Heart left ventricle (tissue), 16 donors: ENCODE data around the gene GGACT. TPM values are rescaled to one million over a fixed set of nuclear protein-coding genes. Genes with fewer than 3 reads are reported as not detected.

Source experiments
- ATAC-seq, 4 donors: fragments of 200-7000 bp; cut with Tn5 transposase; one replicate each; pipeline ENCODE4 v1.9.1; 2020 to 2022; ENCODE audit warnings: moderate library complexity in 4 of 4, mild to moderate bottlenecking in 3 of 4, moderate number of reproducible peaks in 1 of 4
- DNase-seq, 5 donors: peaks; one replicate each; pipeline ENCODE4 v3.0.0-alpha.2; 2020
- H3K27ac ChIP-seq, 12 donors: fragments of 200-600 bp; sonication (generic) in 4 of 12; one replicate each; pipeline versions ENCODE4 v1.5.0 to v1.8.0; 2016 to 2022; ENCODE audit warnings: mild to moderate bottlenecking in 2 of 12
- H3K27me3 ChIP-seq, 9 donors: fragments of 200-600 bp; sonication (generic) in 2 of 9; one replicate each; pipeline versions ENCODE4 v1.5.1 to v1.8.0; 2016 to 2022; ENCODE audit warnings: mild to moderate bottlenecking in 3 of 9
- H3K36me3 ChIP-seq, 9 donors: fragments of 200-600 bp; sonication (generic) in 2 of 9; one replicate each; pipeline versions ENCODE4 v1.5.0 to v1.8.0; 2018 to 2022; ENCODE audit warnings: mild to moderate bottlenecking in 2 of 9
- H3K4me1 ChIP-seq, 12 donors: fragments of 200-600 bp; sonication (generic) in 4 of 12; one replicate each; pipeline versions ENCODE4 v1.5.0 to v1.8.0; 2016 to 2022; ENCODE audit warnings: mild to moderate bottlenecking in 3 of 12
- H3K4me3 ChIP-seq, 12 donors: fragments of 200-600 bp; sonication (generic) in 4 of 12; one replicate each; pipeline versions ENCODE4 v1.5.0 to v1.8.0; 2017 to 2022; ENCODE audit warnings: mild to moderate bottlenecking in 9 of 12, moderate library complexity in 4 of 12
- H3K9me3 ChIP-seq, 12 donors: fragments of 200-600 bp; sonication (generic) in 4 of 12; one replicate each; pipeline versions ENCODE4 v1.5.0 to v1.8.0; 2016 to 2022; ENCODE audit warnings: mild to moderate bottlenecking in 1 of 12
- POLR2A ChIP-seq, 2 donors: fragments of 450-650 bp; IDR thresholded peaks; one replicate each; pipeline ENCODE4 v1.6.1; 2017; ENCODE audit warnings: antibody characterized with exemption in 2 of 2, mild to moderate bottlenecking in 2 of 2, moderate library complexity in 2 of 2
- WGBS, 4 donors: extraction: QIAGEN DNeasy Blood & Tissue Kit in 2 of 4; methylation state at CpG; one replicate each; pipeline versions ENCODE4 v1.1.5 to v1.1.7; 2013 to 2018; 5-methylcytosine and 5-hydroxymethylcytosine counted together
- intact Hi-C, 10 donors: fragments of 100-400 bp; cut with DNase I; formaldehyde crosslinking; loops; one replicate each; pipeline versions ENCODE4 v1.11.1 to v1.14.2; 2022
- polyA plus RNA-seq, 2 donors: library from polyadenylated mRNA; stranded (reverse); fragments of 200-250 nt; gene quantifications; one replicate each; pipeline ENCODE4 v1.2.3, GENCODE V29; 2013
- total RNA-seq, 9 donors: library from RNA; depleted of rRNA in 2 of 9; stranded (reverse); fragments of >200 nt in 2 of 9; fragmentation: NEBNext Ultra II Directional in 3 of 9; extraction: Animal tissue kit (Norgen Biotek cat#: 25700) in 3 of 9; gene quantifications; one replicate each; pipeline versions ENCODE4 v1.1.0 to v1.2.4, GENCODE V29; 2016 to 2023
- TF ChIP-seq, protein P1 (sequence below), 12 donors: fragments of 200-600 bp; sonication (generic) in 4 of 12; IDR thresholded peaks; one replicate each; pipeline versions ENCODE4 v1.5.0 to v1.8.0; 2018 to 2022; ENCODE audit warnings: antibody characterized with exemption in 12 of 12, mild to moderate bottlenecking in 5 of 12
- donor health status: ischemic (EF 13 %, LVEDD 7.1; RV severe dilation, severe dysfunction).
- donor health status: healthy with polysubstance abuse.
- donor health status: DM: no; HTN: yes; CAD: no.
- donor health status: DM: no; HTN: no; CAD: no.
- donor health status: ischemic (EF 25% LVEDD 6.9; RV normal size, moderate dysfunction).
- donor health status: ischemic (EF 25% LVEDD 5.7; RV mildly dilated, moderate dysfunction).
- donor health status: healthy.
- donor health status: DM: yes; HTN: yes; CAD: no.
- donor health status: ischemic (EF 35%, LVEDD 5.7; RV mildly dilated, moderate dysfunction).
- donor health status: nonischemic (EF 11% LVEDD 7.7; RV severe dilation, severe dysfunction).
- donor health status: DM: yes; HTN: yes; CAD: no.
- donor health status: PGD.
- donor health status: ischemic (EF 29% LVEDD 5.4; RV normal size, mild dysfunction).
- donor health status: nonischemic (EF 23%, LVEDD 6.1; RV moderate dilation, normal function).

The GGACT gene
- total and polyA plus RNA-seq, 11 donors, result 0.34 to 3.9 (median 1.3) TPM

DNA sequence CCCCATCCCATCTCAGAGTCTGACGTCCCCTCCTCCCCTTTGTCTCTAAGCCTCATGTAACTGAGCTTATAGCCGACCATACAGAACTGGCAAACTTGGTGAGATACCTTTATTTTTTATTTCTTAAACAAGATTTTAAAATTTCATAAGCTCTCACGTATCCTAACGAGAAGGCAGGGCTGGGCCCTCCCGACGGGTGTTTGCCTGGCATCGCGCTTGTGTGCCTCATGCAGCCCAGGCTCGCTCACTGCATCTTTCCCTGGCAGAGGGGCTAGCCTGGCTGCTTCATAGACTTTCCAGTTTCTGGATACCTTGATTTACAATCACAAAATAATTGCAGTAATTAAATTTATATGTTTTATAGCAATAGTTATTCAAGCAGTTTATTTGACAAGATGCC lies 69.0 kb downstream of the GGACT start:
- DNase-seq (no peak), ATAC-seq (no peak)
- Histone ChIP-seq H3K27ac (no peak overlapping the region), H3K36me3 (peaks cover 0 to 12% (median 0%) of the 10 kb centered on the region in 9 donors), H3K9me3 (no peaks in the 10 kb centered on the region), H3K4me1 (peaks cover 0 to 3% (median 0%) of the 10 kb centered on the region in 12 donors), H3K27me3 (no peaks in the 10 kb centered on the region), H3K4me3 (no peak overlapping the region)
- intact Hi-C loops, result loop anchor here in 5 of 10 donors (5.0 to 10.0 kb wide), 3 partner anchors 275 to 602 kb away; no protein-coding TSS in a partner anchor
- WGBS, 4 donors, result 96 to 99% (median 97%) methylated on average over 9 of the region's 9 CpGs
- no peak for TF ChIP-seq POLR2A (IDR thresholded peaks at IDR 0.05)
- TF ChIP-seq, protein P1, sequence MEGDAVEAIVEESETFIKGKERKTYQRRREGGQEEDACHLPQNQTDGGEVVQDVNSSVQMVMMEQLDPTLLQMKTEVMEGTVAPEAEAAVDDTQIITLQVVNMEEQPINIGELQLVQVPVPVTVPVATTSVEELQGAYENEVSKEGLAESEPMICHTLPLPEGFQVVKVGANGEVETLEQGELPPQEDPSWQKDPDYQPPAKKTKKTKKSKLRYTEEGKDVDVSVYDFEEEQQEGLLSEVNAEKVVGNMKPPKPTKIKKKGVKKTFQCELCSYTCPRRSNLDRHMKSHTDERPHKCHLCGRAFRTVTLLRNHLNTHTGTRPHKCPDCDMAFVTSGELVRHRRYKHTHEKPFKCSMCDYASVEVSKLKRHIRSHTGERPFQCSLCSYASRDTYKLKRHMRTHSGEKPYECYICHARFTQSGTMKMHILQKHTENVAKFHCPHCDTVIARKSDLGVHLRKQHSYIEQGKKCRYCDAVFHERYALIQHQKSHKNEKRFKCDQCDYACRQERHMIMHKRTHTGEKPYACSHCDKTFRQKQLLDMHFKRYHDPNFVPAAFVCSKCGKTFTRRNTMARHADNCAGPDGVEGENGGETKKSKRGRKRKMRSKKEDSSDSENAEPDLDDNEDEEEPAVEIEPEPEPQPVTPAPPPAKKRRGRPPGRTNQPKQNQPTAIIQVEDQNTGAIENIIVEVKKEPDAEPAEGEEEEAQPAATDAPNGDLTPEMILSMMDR (IDR thresholded peaks at IDR 0.05), result no peak

DNA sequence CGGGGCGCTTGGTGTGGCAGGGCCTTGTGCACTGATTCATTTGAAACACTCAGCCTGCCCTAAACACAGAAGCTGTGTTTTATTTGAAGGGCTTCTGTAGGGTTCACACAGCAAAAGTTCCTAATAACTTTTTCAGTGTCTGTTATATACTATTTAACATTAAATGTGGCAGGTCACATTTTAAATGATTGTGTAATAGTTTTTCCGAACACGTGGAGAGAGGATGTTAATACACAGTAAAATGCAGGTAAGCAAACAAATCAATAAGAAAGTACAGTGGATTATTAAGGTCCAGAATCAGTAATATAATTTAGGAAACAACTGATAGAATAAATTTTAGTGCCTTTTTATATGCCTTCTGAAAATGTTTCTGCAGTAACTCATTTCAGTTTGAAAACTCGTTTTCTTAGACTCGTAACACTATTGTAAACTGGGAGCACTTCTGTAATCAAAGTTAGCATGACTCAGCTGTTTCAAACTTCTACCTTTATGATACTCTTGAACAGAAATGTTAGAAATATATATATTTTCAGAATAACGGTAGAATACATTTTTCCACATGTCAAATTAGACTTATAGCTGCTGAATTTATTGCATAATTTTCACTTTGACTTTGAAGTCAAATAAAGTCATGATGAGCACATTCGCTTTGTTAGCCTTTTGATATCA lies 70.1 kb downstream of the GGACT start:
- no peak for DNase-seq

DNA sequence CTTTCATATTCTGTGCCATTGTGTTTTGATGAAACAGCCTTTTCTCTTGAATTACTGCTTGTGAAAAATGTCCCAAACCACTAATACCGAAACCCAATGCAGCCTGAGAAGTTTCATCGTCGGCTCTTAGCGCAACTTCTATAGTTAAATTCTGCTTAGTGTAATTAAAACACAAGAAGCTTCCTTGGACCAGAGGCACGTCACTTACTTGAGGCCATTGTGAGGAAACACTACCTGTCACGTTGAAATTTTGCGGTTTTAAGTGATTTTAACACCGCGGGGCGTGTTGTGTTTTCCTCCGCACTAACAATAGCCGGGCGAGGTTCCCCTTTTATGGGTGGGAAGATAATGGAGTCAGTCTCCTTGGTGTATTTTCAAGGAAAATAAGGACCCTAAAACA lies 70.9 kb downstream of the GGACT start:
- Histone ChIP-seq H3K27ac (no peak overlapping the region), H3K4me1 (peaks cover 0 to 9% (median 0%) of the 10 kb centered on the region in 12 donors), H3K4me3 (no peak overlapping the region), H3K9me3 (no peaks in the 10 kb centered on the region), H3K36me3 (peaks cover 0 to 12% (median 0%) of the 10 kb centered on the region in 9 donors), H3K27me3 (no peaks in the 10 kb centered on the region)
- no peak for ATAC-seq
- intact Hi-C loops, result loop anchor here in 5 of 10 donors (5.0 to 10.0 kb wide), 3 partner anchors 273 to 600 kb away; no protein-coding TSS in a partner anchor
- TF ChIP-seq, protein P1 (IDR thresholded peaks at IDR 0.05), result no peak
- TF ChIP-seq POLR2A (IDR thresholded peaks at IDR 0.05), result no peak
- no peak for DNase-seq
- 83 to 95% (median 89%) methylated on average over 13 of the region's 13 CpGs for WGBS, 4 donors

More for the DNA sequence above, 70.1 kb downstream of the GGACT start:
- ATAC-seq, result no peak
- TF ChIP-seq, protein P1 (IDR thresholded peaks at IDR 0.05), result no peak
- TF ChIP-seq POLR2A (IDR thresholded peaks at IDR 0.05), result no peak
- H3K4me1 ChIP-seq, result peaks cover 0 to 9% (median 0%) of the 10 kb centered on the region in 12 donors
- no peaks in the 10 kb centered on the region for H3K27me3 ChIP-seq
- no peak overlapping the region for H3K27ac ChIP-seq
- H3K4me3 ChIP-seq, result no peak overlapping the region
- H3K36me3 ChIP-seq, result peaks cover 0 to 12% (median 0%) of the 10 kb centered on the region in 9 donors
- intact Hi-C loops, result loop anchor here in 5 of 10 donors (5.0 to 10.0 kb wide), 3 partner anchors 274 to 601 kb away; no protein-coding TSS in a partner anchor
- WGBS, 4 donors, result 95 to 98% (median 97%) methylated on average over 8 of the region's 8 CpGs
- no peaks in the 10 kb centered on the region for H3K9me3 ChIP-seq

DNA sequence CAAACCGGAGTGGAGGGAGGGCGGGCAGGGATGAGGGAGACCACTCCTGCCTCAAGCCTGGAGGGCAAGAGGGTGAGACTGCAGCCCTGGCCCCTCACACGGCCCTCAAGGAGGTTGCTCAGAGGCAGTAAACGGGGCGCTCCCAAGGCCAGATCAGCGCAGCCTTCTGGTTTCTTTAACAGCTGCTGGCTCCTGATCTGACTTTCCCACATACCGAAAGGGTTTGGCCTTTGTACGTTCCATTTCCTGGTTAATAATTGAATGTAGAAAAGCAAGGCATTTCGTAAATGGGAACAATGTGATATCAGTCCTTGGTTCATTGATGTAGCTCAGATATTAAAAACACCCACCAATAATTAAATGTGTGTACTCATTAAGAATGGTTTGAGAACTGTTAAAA lies 71.5 kb downstream of the GGACT start:
- H3K27me3 ChIP-seq, result no peaks in the 10 kb centered on the region
- TF ChIP-seq POLR2A (IDR thresholded peaks at IDR 0.05), result no peak
- TF ChIP-seq, protein P1 (IDR thresholded peaks at IDR 0.05), result no peak
- ATAC-seq, result no peak

More for the DNA sequence above, 71.5 kb downstream of the GGACT start:
- intact Hi-C loops, result loop anchor here in 5 of 10 donors (5.0 to 10.0 kb wide), 3 partner anchors 272 to 600 kb away; no protein-coding TSS in a partner anchor
- WGBS, 4 donors, result 90 to 94% (median 94%) methylated on average over 9 of the region's 9 CpGs
- H3K27ac ChIP-seq, result no peak overlapping the region
- H3K36me3 ChIP-seq, result peaks cover 0 to 12% (median 0%) of the 10 kb centered on the region in 9 donors
- no peaks in the 10 kb centered on the region for H3K9me3 ChIP-seq
- peaks cover 0 to 12% (median 0%) of the 10 kb centered on the region in 12 donors for H3K4me1 ChIP-seq
- no peak overlapping the region for H3K4me3 ChIP-seq
- DNase-seq, result no peak
